Dermis microvascular lymphatic vessel endothelial cell (primary cell): ENCODE results near the gene MAPK11. TPM values are rescaled to one million over a fixed set of nuclear protein-coding genes. Genes with fewer than 3 reads are reported as not detected.
"Not testable (repeated sequence)": the region's sequence is repeated elsewhere in the genome, so short reads cannot be mapped to it uniquely, and the experiment has no call there.

Source experiments
- DNase-seq, 2 donors: peaks; one replicate each; pipeline versions ENCODE4 v3.0.0 to v3.0.0-alpha.2; 2010; ENCODE audit warnings: low read depth in 2 of 2
- total RNA-seq: library from RNA; depleted of rRNA; stranded (reverse); fragments of >200 nt; gene quantifications from 2 replicates; pipeline ENCODE4 v1.2.1, GENCODE V29; 2014

The MAPK11 gene
- total RNA-seq, 1 donor from 2014 or later, result 19.9 TPM

GRCh38 chr22:50277761-50278160 is 7.6 kb upstream of the MAPK11 start:
- DNase-seq, result no peak

- DNase-seq, result peak in 1 of 2 donors; percentile 69
Observed at GRCh38 chr22:50276143-50276542, 6.0 kb upstream of the MAPK11 start.

GRCh38 chr22:50275181-50276055 is 5.2 kb upstream of the MAPK11 start:
- DNase-seq, result no peak

GRCh38 chr22:50274771-50275170 is 4.6 kb upstream of the MAPK11 start:
- no peak for DNase-seq

GRCh38 chr22:50274311-50274710 is 4.1 kb upstream of the MAPK11 start:
- peak in 1 of 2 donors; percentile 74 for DNase-seq

- DNase-seq, result not testable (repeated sequence)
Observed at GRCh38 chr22:50273781-50274180, 3.6 kb upstream of the MAPK11 start.

GRCh38 chr22:50273352-50273751 is 3.2 kb upstream of the MAPK11 start:
- not testable (repeated sequence) for DNase-seq

- no peak for DNase-seq
Observed at GRCh38 chr22:50272044-50272802, 2.0 kb upstream of the MAPK11 start.

GRCh38 chr22:50271519-50271970 is 1.4 kb upstream of the MAPK11 start:
- peak in 1 of 2 donors; percentile 71 for DNase-seq

GRCh38 chr22:50270666-50271394 is 650 bp upstream of the MAPK11 start:
- DNase-seq, result peak in 1 of 2 donors; percentile 68

- no peak for DNase-seq
Observed at GRCh38 chr22:50269573-50269969, 609 bp downstream of the MAPK11 start.

- peak in 1 of 2 donors; percentile 36 for DNase-seq
Observed at GRCh38 chr22:50268655-50269113, 1.5 kb downstream of the MAPK11 start.

GRCh38 chr22:50267591-50268390 is 2.4 kb downstream of the MAPK11 start:
- DNase-seq, result peak in 1 of 2 donors; percentile 55

- DNase-seq, result no peak
Observed at GRCh38 chr22:50266994-50267393, 3.2 kb downstream of the MAPK11 start.

- no peak for DNase-seq
Observed at GRCh38 chr22:50264946-50265669, 5.1 kb downstream of the MAPK11 start.

- DNase-seq, result no peak
Observed at GRCh38 chr22:50264104-50264745, 6.0 kb downstream of the MAPK11 start.

- no peak for DNase-seq
Observed at GRCh38 chr22:50262973-50263617, 7.1 kb downstream of the MAPK11 start.

- no peak for DNase-seq
Observed at GRCh38 chr22:50262460-50262911, 7.7 kb downstream of the MAPK11 start.
